Measurements from ENCODE around the gene MED9.

- no peak for TF ChIP-seq CTCF (IDR thresholded peaks at IDR 0.05)
- no peak for TF ChIP-seq ZFX (IDR thresholded peaks at IDR 0.05; ENCODE audit: borderline replicate concordance)
These were observed 19.1 kb upstream of the MED9 start for GRCh38 chr17:17457680-17458079.
